HG03045 (cell line): ENCODE data around the gene ABHD16A.

ENCODE experiments used
- ATAC-seq: cut with Tn5 transposase; IDR thresholded peaks from one replicate; pipeline ENCODE4 v1.9.1; 2021; ENCODE audit warnings: mild to moderate bottlenecking, moderate library complexity; ENCODE audit not compliant: unreplicated experiment

Gene ABHD16A

GRCh38 chr6:31690231-31691077 is 12.7 kb downstream of the ABHD16A start:
- no peak for ATAC-seq

DNA sequence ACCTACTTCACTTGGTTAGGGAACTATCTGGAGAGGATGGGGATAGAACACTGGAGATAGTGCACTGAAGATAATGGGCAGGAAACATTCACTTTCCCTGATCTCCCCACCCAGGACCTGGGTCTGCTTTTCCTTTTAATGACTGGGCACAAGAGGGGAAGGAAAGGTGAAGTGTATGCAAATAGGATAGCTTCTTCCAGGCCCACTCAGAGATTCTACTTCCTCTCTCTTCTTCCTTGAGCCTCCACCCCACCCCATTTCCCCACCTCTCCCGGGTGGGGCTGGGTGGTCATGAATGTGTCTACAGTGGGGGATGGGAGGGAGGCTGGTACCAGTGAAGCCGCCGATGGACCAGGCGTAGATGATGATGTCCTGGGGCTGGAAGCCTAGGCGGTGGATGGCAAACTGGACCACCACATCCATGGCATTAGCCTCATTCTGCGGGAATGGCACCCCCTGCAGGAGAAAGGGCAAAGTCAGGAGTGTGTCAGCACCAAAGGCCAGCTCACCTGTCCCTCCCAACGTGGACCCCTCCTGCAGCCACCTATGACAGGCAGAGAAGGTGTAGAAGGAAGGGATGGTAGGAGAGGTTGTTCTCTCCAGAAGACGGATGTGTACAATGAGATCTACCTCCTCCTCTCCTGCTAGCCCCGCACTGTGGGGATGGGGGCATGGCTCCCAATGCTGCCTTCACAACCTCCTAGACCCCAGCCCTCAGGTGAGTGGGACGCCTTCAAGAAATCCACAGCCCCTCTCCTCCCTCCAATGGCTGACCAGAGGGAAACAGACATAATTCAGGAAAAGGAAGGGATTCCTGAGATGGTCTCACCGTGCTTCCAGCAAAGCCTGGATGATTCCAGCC is 13.6 kb downstream of the ABHD16A start:
- ATAC-seq, result no peak

- no peak for ATAC-seq
Observed at GRCh38 chr6:31687860-31688693, 15.0 kb downstream of the ABHD16A start.

GRCh38 chr6:31687321-31687720 is 15.8 kb downstream of the ABHD16A start:
- no peak for ATAC-seq

DNA sequence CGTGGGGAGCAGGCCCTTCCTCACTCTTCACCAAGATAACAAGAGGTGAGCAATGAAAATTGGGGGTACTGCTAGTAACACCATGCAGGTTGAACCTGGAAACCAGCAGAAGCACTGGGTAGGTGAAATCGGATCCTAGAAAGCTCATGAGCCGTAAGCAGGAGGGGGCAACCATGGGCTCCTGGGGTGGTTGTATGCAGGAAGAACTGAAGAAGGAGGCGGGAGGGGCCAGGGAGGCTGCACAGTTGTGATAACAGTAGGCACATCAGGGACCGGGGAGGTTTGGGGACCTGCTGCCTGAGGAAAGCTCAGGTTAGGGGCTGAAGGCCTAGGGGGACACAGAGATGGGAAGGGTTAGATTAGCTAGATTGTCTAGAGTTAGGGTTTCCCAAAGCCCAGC is 16.6 kb downstream of the ABHD16A start:
- ATAC-seq, result no peak

DNA sequence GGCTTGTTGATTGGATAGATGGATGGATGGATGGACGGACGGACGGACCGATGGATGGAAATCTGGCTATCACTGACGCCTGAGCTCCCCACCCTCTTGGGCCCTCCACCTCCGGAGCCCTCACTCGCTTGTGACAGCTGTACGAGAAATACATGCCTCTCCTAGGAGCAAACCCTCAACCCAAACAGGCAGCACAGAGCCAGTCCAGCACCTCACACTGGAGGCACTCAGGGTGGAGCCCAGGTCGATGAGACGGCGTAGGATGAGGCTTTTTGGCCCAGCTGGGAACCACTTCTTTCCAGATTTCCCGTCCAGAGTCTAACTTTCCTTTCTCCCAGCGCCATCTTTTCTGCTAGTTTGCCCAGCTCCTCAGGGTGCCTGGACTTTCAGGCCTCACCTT is 19.5 kb downstream of the ABHD16A start:
- ATAC-seq, result no peak

GRCh38 chr6:31681135-31681671 is 21.9 kb downstream of the ABHD16A start:
- ATAC-seq, result no peak

DNA sequence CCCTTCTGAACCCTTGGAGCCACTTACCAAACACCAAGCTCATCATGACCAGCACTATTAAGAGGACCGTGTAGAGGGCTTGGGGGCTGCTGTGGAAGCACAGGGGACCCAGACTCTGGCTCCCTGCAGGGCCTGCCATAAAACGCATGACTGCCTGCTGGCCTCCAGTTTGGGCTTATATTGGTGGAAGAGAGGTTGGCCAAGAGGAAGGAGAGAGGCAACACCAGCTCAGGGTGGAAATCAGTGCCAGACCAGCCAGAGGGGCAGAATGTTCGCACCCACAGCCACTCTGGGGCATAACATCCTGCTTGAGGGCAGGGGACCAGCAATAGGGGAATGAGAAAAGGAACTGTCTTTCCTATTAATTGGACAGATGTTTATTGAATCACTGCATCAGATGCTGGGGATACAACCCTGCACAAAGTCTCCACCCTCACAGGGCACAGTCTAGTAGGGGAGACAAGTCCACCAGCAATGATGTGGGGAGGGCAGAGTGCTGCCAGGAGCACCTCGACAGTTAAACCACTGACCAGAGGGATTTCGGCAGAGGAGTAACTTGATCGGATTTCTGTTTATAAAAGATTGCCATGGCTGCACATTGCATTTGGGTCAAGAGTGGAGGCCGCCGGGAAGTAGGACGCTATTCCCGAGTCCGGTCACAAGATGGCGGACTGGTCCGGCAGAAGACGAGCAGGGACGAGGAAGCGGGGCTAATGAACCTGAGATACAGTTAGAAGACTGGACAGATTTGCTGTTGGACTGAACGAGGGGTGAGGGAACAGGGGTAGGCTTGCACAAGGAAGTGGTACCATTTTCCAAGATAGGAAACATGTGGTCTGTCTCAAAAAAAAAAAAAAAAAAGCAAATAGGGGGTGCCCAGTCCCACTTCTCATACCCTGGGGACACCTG is 22.6 kb downstream of the ABHD16A start, which contains the start of gene LY6G5C:
LY6G5C (minus strand) TSS at position 842 of the 909 bp plus-strand sequence; CDS start at position 148, 694 bp downstream.
- no peak for ATAC-seq

DNA sequence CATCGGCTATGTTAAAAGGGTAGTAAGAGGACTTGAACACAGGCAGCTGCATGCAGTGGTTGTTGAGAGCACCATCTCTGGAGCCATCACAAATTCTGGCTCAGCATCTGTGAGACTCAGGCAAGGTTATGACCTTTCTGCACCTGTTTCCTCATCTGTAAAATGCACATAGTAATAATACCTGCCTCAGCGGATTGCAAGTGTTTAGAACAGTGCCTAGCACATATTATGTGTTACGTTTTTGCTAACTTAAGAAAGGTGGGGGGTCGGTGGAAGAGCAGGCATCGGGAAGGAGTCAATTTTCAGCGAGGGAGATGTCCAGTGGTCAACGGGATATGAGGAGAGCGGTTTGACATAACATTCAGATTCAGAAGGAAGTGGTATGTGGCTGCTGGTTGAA is 25.2 kb downstream of the ABHD16A start:
- ATAC-seq, result no peak

DNA sequence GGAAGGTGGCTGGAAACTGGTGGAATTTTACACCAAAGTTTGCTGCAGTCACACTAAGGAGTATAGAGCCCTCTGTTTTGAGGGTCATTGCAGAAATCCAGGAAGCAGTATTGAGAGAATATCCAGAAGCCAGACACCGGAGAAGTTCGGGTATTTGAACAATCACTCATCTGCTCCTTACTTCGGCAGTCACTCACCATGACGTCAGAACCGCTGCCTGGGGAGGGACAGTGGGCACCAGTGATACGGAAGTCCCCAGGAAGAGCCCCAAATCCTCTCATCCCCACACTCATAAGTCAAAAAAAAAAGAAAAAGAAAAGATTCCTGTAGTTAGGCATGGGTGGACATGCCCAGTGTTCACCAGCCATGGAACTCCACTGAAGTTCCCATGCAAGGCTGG is 26.2 kb downstream of the ABHD16A start:
- ATAC-seq, result no peak

DNA sequence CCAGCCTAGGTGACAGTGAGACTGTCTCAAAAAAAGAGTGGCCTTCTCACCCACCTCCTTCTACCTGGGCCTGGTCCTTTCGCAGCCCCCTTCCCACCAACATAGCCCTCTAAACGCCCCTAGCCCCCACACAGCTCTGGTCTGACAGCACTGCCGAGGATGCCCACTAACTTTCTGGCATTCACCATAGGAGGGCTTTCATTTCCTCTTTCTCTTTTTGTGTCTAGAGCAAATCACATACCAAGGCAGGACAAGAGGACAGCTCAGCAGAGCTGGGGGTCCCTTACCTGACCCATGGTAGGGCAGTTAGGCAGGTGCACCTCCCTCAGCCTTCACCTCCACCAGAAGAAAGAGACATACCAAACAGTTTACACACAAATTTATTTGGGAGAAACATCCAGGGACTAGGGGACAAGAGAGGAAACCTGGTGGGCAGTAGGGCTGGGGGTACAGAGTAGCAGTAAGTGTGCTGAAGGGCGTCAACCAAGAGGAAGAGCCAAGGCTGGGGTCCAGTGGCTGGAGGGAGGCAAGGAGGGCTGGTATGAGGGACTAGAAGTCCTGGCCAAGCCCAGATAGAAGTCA is 26.7 kb downstream of the ABHD16A start:
- no peak for ATAC-seq

DNA sequence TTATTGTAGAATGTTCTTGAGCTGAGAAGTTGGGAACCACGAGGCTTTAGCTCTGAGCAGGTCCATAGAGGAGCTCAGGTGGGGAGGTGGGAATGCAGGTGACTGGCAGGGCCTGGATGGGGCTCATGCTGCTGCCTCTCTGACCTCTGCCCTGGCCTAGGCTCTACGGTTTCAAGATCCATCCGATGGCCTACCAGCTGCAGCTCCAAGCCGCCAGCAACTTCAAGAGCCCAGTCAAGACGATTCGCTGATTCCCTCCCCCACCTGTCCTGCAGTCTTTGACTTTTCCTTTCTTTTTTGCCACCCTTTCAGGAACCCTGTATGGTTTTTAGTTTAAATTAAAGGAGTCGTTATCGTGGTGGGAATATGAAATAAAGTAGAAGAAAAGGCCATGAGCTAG is 33.4 kb downstream of the ABHD16A start, which contains the start of gene LY6G5B:
LY6G5B (plus strand) TSS at position 301 of the 400 bp plus-strand sequence. CDS start 975 bp downstream, outside the sequence.
- no peak for ATAC-seq

- ATAC-seq, result no peak
Observed at GRCh38 chr6:31666337-31666965, 36.7 kb downstream of the ABHD16A start.

- peak; percentile 76 for ATAC-seq
Observed at GRCh38 chr6:31665501-31666336, 37.4 kb downstream of the ABHD16A start, which contains the start of gene CSNK2B. TSS of gene CSNK2B (plus strand) at chr6:31666080. CDS start at chr6:31666832, 752 bp downstream.

GRCh38 chr6:31664790-31665500 is 38.2 kb downstream of the ABHD16A start, which contains the start of gene GPANK1:
TSS of gene GPANK1 (minus strand) at chr6:31664997. CDS start at chr6:31664478, 519 bp downstream.
- peak; percentile 28 for ATAC-seq

DNA sequence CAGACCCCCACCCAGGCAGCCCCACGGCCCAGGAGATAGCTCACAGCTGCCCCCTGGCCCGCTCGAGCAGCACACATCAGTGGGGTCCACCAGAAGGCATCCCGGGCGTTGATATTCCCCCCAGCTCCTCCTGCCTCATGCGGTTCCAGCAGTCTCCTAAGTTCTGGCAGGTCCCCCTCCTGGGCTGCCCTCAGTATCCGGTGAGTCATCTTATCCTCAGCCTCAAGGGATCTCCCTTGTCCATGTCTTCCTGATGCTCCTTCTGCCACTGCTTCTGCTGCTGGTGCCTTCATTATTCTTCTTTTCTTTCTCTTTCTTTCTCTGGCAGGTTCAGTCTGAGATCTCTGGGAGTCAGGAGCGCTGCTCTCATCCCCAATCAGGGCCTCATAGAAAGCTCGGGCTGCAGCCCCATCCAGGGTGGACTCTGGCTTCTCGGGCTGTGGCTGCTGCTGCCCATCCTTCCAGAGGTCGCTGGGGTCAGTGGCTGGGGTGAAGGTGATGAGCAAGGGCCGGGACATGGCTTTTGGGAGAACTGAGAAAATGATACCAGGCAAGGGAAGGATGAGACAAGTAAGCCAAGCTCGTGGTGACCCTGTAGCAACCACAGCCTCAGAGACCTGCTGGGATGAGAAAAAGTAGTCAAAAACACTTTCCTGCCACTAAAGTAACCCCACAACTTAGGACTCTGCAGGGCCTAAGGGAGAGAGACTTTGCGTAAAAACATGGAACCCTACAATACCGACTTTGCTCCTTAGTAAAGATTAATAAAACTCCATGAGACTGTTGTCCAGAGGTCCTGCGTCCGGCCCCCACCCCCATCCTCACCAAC is 38.9 kb downstream of the ABHD16A start:
- ATAC-seq, result no peak
